Activated CD8-positive, alpha-beta memory T cell treated with anti-CD3 and anti-CD28 coated beads, Interleukin-2, amount 50 U/mL, for 1 hour (primary cell): Measurements from ENCODE around the gene TRIM9.

Source experiments
- DNase-seq: peaks from one replicate; pipeline ENCODE4 v3.0.0-alpha.2; 2020; ENCODE audit errors: extremely low read depth

TRIM9 gene

DNA sequence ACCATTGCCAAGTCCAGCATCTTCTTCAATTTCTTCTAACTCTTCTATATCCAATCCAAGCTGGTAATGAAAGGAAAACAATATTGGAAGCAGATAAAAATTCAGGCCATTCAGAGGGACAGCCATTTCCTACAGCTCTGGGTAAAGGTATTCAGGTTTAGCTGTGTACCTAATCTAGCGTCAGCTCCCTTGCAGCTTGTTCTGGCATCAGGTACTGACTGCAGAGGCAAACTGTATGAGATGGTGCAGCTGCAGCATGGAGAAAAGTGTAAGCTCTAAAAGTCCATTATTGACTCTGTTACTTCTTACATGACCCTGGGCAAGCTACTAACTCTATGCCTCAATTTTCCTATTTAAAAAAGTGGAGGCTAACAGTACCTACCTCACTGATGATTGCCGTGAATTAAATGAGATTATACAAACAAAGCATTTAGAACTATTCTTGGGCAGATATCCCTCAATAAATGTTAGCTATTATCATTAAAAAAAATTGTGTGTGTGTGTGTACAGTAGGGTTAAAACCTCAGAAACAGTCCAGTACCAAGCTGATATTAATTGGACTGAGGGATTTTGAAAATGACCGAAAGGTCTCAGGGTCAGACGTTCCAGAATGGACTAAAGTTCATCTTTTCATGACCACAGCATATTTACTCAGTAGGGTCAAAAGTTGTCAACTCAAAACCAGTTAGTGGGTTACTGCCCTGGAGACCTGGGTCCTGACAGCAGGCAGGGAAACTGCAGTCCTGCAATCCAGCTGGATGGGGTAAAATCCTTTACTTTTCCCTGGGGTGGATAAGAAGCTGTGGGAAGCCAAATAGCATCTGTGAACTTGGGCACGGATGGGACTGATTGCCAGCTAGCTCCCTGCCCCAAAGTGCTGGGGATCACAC is 159.5 kb downstream of the TRIM9 start:
- DNase-seq: no peak

DNA sequence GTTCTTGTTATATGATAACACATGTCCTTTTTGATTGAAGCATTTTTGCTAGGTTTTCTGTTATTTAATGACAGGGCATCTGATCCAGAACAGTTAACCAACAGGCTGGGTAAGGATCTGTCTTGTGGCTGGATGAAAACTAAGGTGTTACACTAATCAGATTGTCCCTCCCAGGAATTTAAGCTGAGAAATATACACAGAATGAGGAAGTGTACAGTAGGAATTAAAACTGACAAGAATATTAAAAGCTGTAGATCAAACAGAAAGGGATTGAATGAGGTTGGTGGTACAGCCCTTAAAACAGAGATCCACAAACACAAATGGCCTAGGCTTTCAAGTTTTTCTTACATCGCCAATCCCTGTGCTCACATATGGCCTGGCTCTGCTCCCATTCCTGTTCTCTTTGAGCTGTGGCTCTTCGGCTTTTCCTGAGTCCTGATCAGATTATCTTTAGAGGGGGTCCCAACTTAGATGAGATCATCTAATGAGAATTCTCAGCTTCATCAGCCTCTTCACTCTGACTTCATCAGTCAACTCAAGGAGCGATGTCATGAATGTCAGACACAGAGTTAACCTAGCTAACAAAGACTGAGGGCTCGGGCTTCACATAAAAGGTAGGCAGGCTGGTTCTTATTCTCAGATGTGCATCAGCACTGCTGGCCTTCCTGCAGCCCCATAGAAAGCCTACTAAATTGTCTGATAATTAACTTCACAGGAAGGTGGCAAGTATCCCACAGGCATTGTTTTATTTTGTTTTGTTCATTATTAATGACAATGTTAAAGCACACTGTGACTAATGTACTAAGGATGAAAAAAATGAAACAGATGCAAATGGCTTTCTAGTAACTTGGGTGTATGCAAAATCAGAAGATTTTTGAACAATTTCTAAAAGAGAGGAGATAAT is 162.1 kb downstream of the TRIM9 start:
- DNase-seq: no peak

DNA sequence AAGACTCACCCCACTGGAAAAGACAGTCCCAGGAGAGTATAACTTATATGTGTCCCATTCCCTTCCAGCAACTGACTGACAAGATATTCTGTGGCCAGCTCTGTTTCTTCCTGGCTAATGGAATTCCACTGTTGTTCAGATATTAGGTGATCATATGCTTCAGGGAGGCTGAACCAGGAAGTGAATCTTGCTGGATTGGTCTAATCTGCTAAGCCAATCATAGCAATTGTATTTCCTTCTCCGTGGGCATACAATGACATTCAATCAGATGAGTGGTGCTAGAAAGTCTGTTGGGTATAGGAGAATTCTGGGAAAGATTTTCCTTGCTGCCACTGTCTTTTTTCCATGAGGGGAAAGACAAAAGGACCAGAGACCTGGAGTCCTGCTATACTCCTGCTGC is 162.7 kb downstream of the TRIM9 start:
- DNase-seq: no peak

DNA sequence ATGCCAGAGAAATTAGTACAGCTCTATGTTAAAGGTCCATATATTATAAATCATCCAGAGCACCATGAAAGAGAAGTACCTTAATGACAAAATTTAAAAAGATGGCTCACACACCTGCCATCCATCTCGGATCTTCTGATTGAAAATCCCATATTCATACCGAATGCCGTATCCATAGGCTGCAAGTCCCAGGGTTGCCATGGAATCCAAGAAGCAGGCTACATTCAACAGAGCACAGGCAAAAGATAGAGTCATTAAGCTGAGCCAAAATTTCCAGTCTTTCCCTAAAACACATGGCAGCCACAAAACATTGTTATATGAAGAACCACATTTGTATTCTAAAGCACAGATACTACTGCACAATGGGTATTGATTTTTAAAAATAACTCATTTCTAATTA is 163.3 kb downstream of the TRIM9 start:
- no peak for DNase-seq

DNA sequence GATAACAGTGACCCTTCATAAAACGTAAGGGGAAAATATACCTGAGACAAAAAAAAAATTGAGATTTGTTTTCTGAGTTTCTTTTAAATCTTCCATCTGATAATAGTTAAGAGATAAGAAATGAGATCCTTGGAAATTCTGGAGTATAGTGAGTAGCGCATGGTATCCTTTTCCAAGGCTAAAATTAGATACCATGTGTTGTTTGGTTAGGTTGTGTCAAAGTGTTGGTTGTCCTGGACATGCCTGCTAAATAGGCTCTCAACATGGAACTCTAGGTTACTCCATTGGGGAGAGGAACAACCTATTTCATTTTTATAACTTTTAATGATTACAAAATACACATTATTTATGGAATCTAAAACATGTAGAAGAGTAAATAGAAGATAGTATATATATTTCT is 165.4 kb downstream of the TRIM9 start:
- no peak for DNase-seq

DNA sequence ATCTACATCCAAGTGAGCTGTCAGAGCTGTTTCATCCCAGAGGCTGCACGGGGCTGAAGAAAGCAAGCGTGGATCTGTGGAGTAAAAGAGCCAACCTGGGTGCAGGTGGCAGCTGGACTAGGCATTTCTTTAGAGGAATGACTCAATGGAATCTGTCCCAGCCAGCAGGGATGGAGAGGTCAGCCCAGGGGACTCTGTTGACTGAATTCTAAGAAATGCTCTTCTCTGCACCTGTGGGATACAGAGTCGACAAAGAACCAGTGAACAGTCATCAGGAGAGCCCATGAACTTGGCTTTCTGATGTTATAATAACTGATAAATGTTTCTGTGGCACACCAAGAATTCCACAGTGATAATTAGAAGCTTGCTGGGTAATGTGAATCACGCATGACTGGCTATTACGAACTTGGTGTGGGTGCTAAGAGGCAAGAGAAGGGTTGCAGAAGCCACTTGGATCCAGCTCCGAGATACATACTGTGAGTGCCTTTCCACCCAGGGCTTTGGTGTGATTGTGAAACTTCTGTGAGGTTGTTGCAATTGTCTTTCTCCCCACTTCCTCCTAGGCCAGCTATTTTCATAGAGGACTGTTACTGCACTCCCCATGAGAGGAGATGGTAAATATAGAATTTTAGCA is 166.8 kb downstream of the TRIM9 start:
- no peak for DNase-seq

DNA sequence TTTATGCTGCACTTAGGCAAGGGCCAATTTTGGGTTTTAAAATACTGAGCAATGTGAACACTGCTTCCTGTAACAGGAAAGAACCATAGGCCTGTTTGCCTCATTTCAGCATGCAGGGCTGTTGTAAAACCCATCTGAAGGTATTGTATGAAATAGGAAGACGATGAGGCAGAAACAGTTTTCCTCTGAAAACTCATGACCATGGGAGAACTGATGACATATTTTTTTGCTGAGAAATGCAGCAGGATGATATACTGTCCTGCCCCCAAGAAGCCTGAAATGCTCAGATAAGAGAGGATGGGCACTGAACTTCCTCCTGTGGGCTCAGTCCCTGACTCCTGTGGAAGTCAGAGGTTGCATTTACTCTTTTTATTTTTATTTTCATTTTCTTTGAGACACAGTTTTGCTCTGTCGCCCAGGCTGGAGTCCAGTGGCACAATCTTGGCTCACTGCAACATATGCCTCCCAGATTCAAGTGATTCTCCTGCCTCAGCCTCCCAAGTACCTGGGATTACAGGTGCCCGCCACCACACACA is 168.0 kb downstream of the TRIM9 start:
- DNase-seq: no peak
